Measurements from ENCODE around the gene SKIC8.

Gene SKIC8

DNA sequence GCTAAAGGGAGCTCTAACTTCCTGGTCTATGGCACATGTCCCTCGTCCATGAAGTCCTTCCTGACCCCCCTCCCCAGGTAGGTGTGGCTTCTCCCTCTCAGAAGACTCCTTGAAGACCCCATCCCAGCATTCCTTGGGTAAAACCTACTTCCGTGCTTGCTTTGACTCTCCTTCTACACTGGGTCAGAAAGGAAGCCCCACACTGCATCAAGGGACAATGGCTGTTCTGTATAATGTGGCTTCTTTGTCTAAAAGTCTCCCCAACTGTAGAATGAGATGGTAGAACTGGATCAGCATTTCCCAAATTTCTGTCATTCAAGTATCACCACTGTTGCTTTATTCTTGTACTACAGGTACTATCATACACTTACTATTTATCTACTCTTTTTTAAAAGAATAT, 38.9 kb downstream of the SKIC8 start:
- DNase-seq (ENCODE audit: low read depth) = no peak

DNA sequence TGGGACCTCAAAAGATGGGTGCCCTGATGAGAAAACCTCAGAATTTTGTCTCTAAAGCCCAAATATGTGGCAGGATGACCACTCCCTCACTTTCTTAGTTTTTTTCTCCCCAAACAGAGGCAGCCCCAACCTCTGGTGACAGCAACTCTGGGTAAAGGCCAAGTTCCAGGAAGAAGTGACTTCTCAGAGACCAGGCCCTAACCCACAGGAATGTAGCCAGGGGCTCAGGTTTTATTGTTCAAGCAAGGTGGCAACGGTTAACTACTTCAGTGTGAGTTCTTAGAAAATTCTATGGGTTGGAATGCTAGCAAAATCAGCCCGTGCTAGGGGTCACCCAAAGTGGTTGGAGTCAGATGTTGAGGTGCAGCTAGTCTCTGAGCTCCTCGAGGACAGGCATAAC, 40.2 kb downstream of the SKIC8 start:
- no peak overlapping the region for H3K4me3 ChIP-seq (ENCODE audit: low read depth, low read length)
- TF ChIP-seq, protein P1, sequence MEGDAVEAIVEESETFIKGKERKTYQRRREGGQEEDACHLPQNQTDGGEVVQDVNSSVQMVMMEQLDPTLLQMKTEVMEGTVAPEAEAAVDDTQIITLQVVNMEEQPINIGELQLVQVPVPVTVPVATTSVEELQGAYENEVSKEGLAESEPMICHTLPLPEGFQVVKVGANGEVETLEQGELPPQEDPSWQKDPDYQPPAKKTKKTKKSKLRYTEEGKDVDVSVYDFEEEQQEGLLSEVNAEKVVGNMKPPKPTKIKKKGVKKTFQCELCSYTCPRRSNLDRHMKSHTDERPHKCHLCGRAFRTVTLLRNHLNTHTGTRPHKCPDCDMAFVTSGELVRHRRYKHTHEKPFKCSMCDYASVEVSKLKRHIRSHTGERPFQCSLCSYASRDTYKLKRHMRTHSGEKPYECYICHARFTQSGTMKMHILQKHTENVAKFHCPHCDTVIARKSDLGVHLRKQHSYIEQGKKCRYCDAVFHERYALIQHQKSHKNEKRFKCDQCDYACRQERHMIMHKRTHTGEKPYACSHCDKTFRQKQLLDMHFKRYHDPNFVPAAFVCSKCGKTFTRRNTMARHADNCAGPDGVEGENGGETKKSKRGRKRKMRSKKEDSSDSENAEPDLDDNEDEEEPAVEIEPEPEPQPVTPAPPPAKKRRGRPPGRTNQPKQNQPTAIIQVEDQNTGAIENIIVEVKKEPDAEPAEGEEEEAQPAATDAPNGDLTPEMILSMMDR (conservative IDR thresholded peaks at IDR 0.05; ENCODE audit: low read depth, low read length) = no peak
- no peak for DNase-seq (ENCODE audit: low read depth)

More for the DNA sequence above, 38.9 kb downstream of the SKIC8 start:
- H3K4me3 ChIP-seq (ENCODE audit: low read depth, low read length) = no peak overlapping the region
- TF ChIP-seq, protein P1 (conservative IDR thresholded peaks at IDR 0.05; ENCODE audit: low read depth, low read length) = no peak

DNA sequence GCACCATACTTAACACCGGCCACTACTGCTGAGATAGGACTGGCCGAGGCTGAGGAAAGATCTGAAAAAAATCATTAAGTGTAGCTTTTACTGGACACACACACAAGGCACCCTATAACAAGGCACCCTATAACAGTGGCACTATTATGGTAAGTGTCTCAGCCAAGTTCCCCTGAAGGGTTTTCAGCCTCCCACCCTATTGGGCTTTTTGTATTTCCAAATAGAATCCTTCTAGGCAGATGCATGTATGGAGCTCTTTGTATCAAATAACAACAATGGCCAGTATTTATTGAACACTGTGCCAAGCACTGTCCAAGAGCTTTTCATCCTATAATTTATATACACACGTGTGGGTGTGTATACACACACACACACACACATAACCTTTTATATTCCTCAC, 41.7 kb downstream of the SKIC8 start:
- DNase-seq (ENCODE audit: low read depth) = no peak
- TF ChIP-seq, protein P1 (conservative IDR thresholded peaks at IDR 0.05; ENCODE audit: low read depth, low read length) = no peak
- H3K4me3 ChIP-seq (ENCODE audit: low read depth, low read length) = no peak overlapping the region

DNA sequence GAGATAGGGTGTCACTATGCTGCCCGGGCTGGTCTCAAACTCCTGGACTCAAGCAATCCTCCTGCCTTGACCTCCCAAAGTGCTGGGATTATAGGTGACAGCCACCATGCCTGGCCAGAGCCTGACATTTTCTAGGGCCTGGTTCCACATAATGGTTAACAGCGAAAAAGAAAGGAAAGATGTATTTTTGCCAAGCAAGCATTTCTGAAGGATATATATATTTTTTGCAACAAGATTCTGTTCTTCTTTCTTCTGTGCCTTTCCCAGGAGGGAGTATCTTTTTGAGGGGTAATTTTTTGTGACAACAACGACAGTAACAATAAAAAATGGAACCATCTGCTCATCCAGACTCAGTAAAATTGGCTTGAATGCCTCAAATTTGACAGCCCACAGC, 43.4 kb downstream of the SKIC8 start:
- TF ChIP-seq, protein P1 (conservative IDR thresholded peaks at IDR 0.05; ENCODE audit: low read depth, low read length) = no peak
- no peak overlapping the region for H3K4me3 ChIP-seq (ENCODE audit: low read depth, low read length)
- DNase-seq (ENCODE audit: low read depth) = no peak

DNA sequence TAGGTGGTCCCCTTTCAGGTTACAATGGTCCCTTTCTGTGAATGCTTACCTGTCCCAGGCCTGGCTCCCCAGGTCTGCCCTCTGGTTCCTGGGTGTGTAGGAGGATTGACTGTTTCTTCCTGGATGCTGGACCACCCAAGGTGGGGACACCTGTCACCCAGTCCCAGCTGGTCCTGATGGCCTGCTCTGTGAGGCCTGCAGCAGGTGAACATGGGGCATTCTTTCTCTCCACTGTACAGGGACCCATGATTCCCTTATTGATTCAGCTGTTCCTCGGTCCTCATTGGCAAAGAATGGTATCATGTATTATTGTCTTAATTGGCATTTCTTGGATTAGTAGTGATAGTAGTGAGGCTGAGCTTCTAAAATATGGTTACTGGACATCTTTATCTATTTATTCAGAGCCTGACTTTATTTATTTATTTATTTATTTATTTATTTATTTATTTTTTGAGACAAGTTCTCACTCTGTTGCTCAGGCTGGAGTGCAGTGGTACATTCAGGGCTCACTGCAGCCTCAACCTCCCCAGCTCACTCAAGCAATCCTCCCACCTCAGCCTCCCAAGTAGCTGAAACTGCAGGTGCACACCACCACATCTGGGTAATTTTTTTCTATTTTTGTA, 43.9 kb downstream of the SKIC8 start:
- DNase-seq (ENCODE audit: low read depth) = no peak
- H3K4me3 ChIP-seq (ENCODE audit: low read depth, low read length) = no peak overlapping the region
- TF ChIP-seq, protein P1 (conservative IDR thresholded peaks at IDR 0.05; ENCODE audit: low read depth, low read length) = no peak

DNA sequence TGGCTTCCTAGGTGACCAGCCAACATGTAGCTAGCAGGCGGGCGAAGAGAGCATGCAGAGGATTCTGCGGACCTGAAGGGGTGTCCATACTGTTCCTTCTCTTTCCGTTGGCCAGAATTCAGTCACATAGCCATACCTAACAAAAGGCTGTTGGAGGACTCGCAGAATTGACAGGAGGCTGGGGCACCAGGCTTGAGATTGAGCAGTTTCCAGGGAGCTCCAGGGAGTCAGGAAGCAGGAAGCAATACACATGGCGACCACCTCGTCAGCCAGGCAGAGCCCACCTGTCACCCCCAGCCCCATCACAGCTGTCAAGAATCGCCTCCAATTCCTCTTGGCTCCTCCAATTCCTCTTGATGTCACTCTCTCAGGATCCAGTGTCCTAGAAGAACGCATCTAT, 48.3 kb downstream of the SKIC8 start:
- no peak overlapping the region for H3K4me3 ChIP-seq (ENCODE audit: low read depth, low read length)
- TF ChIP-seq, protein P1 (conservative IDR thresholded peaks at IDR 0.05; ENCODE audit: low read depth, low read length) = no peak
- no peak for DNase-seq (ENCODE audit: low read depth)

DNA sequence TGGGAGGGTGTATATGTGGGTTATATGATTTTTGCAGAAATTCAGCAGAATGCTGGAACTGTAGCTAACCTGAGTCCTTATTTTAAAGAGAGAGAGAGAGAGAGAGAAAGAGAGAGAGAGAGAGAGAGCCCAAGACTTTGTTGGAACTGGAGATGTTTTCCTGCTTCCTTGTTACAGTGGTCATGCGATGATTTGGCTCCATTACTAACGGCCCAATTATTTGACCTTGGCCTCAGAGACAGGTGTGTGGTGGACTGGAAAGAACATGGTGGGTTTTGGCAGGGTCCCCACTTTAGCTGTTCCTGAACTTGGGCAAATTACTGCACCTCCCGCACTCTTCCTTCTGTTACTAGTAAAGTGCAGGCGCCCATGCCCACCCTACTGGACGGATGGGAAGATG, 50.3 kb downstream of the SKIC8 start:
- no peak overlapping the region for H3K4me3 ChIP-seq (ENCODE audit: low read depth, low read length)
- DNase-seq (ENCODE audit: low read depth) = no peak
- TF ChIP-seq, protein P1 (conservative IDR thresholded peaks at IDR 0.05; ENCODE audit: low read depth, low read length) = no peak
